ENCODE data around the gene SLC7A6OS.

SLC7A6OS gene

GRCh38 chr16:68345351-68345810, 34.6 kb upstream of the SLC7A6OS start:
- FAIRE-seq (no peak), DNase-seq (ENCODE audit: insufficient read length, low spot score) (no peak)

DNA sequence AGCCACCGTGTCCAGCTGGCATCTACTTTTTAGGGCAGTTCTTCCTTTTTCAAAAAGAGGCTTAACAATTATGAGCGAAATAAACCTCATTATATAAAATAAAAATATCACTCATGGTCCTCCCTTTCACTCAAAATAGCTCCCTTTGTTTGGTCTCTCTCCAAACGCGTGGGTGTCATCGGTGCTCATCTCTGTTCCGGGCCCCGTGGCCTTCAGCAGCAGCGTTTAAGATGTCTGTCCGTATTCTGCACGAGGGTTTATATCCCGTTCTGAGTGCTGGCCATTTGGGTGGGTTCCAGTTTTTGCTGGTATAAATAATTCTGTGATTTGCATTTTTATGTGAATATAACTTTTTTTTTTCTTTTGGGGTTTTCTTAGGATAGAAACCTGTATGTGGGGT, 33.5 kb upstream of the SLC7A6OS start:
- DNase-seq (ENCODE audit: insufficient read length, low spot score) (no peak), FAIRE-seq (no peak)

- DNase-seq (ENCODE audit: insufficient read length, low spot score), result no peak
- FAIRE-seq, result no peak
Measured at GRCh38 chr16:68343137-68343536, 32.4 kb upstream of the SLC7A6OS start.

- FAIRE-seq (no peak), DNase-seq (ENCODE audit: insufficient read length, low spot score) (no peak)
Measured at GRCh38 chr16:68342620-68343019, 31.9 kb upstream of the SLC7A6OS start.

- FAIRE-seq, result no peak
- DNase-seq (ENCODE audit: insufficient read length, low spot score), result no peak
Measured at GRCh38 chr16:68339214-68339613, 28.5 kb upstream of the SLC7A6OS start.

DNA sequence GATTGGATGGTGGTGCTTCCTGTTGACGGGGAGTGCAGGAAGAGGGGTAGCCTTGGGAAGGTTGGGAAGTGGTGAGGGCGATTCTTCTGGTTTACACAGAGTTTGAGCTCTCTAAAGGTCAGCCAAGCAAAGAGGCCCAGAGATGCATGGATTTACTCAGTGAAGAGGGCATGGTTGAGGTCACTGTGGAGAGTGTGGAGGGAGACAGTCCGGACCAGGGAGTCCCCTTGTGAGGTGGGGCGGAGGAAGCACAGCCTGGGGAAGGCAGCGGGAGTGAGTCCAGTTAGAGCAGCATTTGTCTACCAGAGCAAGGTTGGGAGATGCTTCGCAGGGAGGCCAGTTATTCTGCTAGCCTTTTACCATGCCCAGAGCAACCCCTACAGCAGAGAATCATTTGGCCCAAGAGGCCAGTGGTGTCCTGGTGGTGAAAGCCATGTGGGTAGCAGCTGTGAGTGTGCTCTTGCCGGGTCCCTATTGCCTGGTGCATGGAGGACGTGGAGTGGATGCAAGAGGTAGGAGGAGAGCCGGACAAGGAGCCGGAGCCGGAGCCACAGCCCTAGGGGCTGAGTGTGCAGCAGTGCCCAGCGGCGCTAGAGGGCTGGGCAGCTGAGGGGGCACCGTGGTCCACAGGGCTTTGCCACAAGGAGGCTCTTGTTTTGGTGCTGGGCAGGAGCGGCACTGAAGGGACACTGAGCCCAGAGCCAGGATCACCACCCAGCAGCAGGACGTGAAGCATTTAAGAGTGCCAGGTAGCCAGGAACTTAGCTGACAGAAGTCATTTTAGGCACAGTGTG, 27.8 kb upstream of the SLC7A6OS start:
- DNase-seq (ENCODE audit: insufficient read length, low spot score) (no peak), FAIRE-seq (no peak)

DNA sequence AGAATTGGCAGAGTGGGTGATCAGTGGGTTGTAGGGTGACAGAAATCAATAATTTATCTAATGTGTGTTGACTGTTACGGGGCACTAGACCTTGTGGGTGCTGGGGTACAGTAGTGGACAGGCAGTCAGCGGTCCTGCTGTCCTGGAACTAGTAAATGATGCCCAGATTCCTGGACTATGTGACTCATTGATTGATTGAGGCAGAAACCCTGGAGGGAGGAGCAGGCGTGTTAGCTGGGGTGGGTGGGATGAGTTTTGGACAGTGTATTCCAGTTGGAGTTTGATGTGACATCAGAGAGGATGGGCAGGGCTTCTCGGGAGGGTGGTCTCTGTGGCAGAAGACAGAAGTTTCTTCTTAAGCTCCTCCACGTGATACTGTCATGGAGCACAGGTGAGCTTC, 24.4 kb upstream of the SLC7A6OS start:
- DNase-seq (ENCODE audit: insufficient read length, low spot score), result no peak
- FAIRE-seq, result no peak

- FAIRE-seq, result no peak
Measured at GRCh38 chr16:68332411-68333121, 21.8 kb upstream of the SLC7A6OS start.

DNA sequence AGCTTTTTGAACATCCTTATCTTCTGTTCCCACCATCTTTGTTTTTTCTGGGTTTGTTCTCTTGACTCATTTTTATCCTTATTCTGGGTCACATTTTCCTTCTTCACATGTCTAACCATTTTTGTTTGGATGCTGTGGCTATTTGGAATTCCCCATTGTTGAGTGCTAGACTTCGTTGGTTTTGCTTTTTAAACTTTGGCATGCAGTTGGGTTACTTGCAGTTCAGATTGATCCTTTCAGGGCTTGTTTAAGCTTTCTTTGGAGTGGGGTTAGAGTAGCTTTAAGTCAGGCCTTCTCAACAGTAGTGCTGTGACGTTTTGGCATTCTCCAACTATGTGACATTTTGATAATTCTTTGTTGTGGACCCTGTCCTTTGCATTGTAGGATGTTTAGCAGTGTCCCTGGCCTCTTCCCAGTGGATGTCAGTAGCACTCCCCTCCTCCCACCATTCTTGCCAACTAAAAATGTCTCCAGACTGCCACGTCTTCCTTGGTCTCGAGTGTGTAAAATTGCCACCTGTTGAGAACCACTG, 21.2 kb upstream of the SLC7A6OS start:
- no peak for FAIRE-seq

More at GRCh38 chr16:68332411-68333121, 21.8 kb upstream of the SLC7A6OS start:
- no peak for DNase-seq (ENCODE audit: insufficient read length, low spot score)

GRCh38 chr16:68328860-68329390, 18.2 kb upstream of the SLC7A6OS start:
- no peak for FAIRE-seq
- DNase-seq (ENCODE audit: insufficient read length, low spot score), result no peak

More for the DNA sequence above, 21.2 kb upstream of the SLC7A6OS start:
- no peak for DNase-seq (ENCODE audit: insufficient read length, low spot score)

DNA sequence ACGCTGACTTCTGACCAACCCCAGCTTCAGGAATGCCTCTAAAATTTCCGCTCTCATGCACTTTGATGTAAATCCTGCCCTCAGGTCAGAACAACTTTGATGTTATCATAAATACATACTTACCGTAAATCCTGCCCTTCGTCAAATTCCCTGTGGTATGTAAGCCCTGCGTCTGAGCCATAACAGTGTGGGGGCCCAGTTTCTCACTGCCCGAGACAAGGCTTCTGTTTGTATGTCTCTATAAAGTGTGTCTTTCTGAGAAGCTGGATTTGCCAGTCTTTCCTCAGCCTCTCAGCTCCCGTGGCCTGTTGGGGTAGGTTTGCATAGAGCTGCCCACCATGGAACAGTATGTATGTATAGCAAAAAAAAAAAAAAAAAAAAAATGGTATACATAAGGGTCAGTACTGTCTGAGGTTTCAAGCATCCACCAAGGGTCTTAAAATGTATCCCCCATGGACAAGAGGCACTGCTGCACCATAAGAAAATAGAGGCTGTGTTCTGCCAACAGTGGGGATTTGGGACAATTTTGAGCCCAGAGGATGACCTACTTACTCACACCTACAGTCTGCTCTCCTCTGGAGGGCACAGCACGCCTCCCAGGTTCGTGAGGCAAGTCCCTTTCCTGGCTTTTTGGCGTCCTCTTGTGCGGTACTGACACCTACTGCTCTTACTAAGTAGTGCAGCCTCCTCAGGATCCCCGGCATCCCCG, 17.6 kb upstream of the SLC7A6OS start:
- DNase-seq (ENCODE audit: insufficient read length, low spot score) (peak; percentile 82), FAIRE-seq (peak; percentile 94)

- FAIRE-seq, result no peak
Measured at GRCh38 chr16:68324780-68325357, 14.1 kb upstream of the SLC7A6OS start.

GRCh38 chr16:68324336-68324735, 13.6 kb upstream of the SLC7A6OS start:
- FAIRE-seq (no peak), DNase-seq (ENCODE audit: insufficient read length, low spot score) (no peak)

More at GRCh38 chr16:68324780-68325357, 14.1 kb upstream of the SLC7A6OS start:
- DNase-seq (ENCODE audit: insufficient read length, low spot score), result no peak

GRCh38 chr16:68319185-68319908, 8.6 kb upstream of the SLC7A6OS start:
- no peak for FAIRE-seq

DNA sequence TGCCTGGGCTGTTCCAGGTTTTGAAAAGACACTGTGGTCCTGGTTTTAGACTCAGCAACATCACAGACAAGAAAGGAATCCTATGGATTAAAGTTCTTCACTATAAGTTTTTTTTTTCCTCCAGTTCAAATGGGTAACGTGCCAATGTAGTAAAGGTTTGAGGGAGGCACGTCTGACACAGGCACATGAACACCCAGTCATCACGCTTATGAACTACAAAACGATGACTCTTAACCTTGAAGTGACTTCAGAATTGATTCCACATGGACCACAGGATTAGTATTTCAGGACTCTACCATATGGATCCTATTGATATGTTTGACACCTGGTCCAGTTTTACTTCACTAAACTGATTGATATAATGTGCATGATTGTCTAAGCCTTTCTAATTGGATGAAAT, 2.4 kb upstream of the SLC7A6OS start:
- DNase-seq (ENCODE audit: insufficient read length, low spot score) (no peak), FAIRE-seq (no peak)

More at GRCh38 chr16:68319185-68319908, 8.6 kb upstream of the SLC7A6OS start:
- no peak for DNase-seq (ENCODE audit: insufficient read length, low spot score)

DNA sequence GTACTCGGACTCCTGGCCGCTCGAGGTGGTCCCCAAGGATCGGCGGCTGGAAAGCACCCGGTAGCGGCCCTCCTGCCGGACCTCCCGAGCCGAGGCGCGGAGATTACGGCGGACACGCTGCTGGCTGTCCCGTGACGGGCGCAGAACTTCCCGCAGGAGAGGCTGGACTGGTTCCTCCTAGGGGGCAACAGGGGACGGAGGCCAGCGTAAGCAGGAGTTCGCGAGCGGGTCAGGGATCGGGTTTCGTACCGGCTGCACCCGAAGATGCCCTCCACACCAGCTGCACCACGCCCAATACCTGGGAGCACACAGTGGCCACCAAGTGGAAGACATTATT, 341 bp downstream of the SLC7A6OS start:
- DNase-seq (ENCODE audit: insufficient read length, low spot score) (no peak), FAIRE-seq (no peak)

DNA sequence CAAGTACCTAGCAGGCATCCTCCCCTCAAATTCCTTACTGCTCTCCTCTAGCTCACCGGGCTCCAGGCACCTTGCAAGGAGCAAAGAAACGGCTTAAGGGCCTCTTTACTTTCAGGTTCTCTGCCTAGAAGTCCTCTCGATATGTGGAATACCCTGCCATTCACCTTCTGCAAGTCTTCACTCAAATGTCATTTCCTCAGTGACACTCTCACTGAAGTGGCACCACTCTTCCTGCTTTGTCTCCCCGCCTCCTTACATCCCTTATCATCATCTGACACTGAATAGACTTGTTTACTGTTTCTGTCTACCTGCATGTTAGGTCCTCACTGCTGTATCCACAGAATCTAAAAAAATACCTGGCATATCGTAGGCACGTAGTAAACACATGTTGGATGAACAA, 947 bp downstream of the SLC7A6OS start:
- FAIRE-seq, result peak; percentile 63
- DNase-seq (ENCODE audit: insufficient read length, low spot score), result no peak

DNA sequence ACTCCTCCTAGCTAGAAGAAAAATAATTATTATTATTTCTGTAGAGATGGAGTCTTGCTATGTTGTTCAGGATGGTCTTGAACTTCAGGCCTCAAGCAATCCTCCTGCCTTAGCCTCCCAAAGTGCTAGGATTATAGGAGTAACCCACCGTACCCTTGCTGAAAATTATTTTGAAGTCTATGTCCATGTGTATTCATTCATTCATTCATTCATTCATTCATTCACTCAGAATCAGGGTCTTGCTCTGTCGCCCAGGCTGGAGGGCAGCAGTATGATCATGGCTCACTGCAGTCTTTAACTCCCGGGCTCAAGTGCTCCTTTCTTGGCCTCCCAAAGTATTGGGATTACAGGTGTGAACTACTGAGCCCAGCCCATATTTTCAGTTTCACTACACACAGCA, 4.1 kb downstream of the SLC7A6OS start:
- DNase-seq (ENCODE audit: insufficient read length, low spot score) (no peak), FAIRE-seq (no peak)

DNA sequence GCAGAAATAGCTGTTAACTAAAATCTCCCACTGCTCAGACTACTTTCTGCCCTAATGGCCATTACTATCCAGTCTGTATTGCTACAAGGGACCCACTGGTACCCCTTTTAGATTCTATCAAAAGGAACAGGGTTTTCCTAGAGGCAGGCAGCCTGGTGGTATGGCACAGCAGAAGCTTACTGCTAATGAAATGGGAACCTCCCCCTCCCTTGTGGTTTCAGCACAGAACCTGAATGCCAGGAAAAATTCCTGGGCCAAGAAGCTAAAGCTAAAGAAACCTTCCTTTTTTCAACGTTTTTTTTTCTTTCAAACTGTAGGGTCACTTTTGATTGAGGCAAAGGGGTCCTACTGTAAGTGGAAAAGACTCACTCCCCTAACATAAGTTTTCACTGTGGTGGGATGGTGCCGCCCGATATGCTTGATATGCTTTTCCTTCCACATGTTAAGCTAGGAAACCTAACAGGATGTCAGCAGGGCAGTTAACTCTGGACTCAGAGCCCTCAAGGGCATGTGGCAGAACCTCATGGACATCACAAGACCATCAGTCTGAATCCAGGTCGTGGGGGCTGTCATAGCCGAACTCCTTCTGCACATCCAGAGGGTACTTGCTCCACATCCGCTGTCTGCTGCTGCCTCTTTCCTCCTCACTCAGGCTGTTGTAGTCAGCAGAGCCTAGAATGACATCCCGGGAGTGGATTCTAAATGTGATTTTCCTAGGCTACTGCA, 9.8 kb downstream of the SLC7A6OS start:
- DNase-seq (ENCODE audit: insufficient read length, low spot score) (no peak), FAIRE-seq (no peak)

Measured in GM19239 (cell line).